ENCODE measurements around the gene DIS3L2. TPM values are rescaled to one million over a fixed set of nuclear protein-coding genes. Genes with fewer than 3 reads are reported as not detected.

Gene DIS3L2
- total and polyA plus RNA-seq, 2 of the 8 experiments (the other 6 are each of a cell fraction or from before 2014, with no cell fraction given) = 11.5 to 21.6 TPM

DNA sequence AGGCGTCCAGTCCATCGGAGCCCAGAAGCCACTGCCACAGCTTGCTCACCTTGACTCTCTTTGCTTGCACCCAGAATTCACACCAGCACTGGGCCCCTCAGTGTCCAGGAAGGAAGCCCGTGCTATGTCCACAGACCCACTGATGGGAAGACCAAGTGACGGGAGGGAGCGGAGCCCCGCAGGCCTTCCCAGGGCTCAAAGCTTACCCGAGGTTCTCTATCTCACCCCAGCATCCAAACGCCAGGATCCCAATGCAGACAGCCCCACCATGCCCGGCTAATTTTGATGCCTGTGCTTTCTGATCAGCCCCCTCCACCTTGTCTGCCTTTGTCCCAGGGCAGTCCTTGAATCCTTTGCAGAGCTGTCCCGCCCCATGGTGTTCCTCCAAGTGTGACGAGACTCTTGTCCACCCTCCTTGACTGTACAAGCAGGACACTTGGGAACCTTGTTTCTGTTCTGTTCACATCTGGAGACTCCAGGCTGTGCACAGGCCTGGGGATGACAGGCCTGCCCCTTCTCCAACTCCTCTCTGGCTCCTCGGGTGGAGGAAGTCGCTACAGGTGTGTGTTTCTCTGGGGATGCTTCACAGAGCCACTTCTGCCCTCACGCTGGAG lies 47.3 kb upstream of the DIS3L2 start:
- Histone ChIP-seq H3K27ac (ENCODE audit: low read depth, low read length) (no peak overlapping the region), H2BK15ac (ENCODE audit: low read length) (no peak overlapping the region), H3K79me2 (ENCODE audit: control insufficient read depth in 1 of 2, insufficient read depth in 2 of 2, low read length in 2 of 2) (no peaks in the 10 kb centered on the region), H3K4ac (replicated peaks; ENCODE audit: insufficient read length, low read depth, low read length) (no peak overlapping the region), H4K91ac (replicated peaks; ENCODE audit: insufficient read length, low read length) (no peak overlapping the region), H2BK20ac (ENCODE audit: low read length) (no peak overlapping the region), H3K4me1 (replicated peaks in 1 of 4; ENCODE audit: control insufficient read depth in 3 of 4, insufficient read depth in 4 of 4, low read length in 3 of 4) (peaks cover 0 to 8% (median under 1%) of the 10 kb centered on the region in 4 experiments; a peak in 2 of 7 replicates), H4K20me1 (replicated peaks in 1 of 2; ENCODE audit: control insufficient read depth in 1 of 2, insufficient read depth in 2 of 2, low read length in 2 of 2) (no peaks in the 10 kb centered on the region), H2AK5ac (ENCODE audit: low read depth, low read length) (no peak overlapping the region), H2BK12ac (ENCODE audit: low read depth, low read length) (no peak overlapping the region), H4K8ac (ENCODE audit: extremely low read depth, insufficient read depth, low read length) (no peak overlapping the region), H3K14ac (ENCODE audit: insufficient read length) (no peak overlapping the region), H3K4me3 (ENCODE audit: extremely low read depth in 1 of 4, insufficient read depth in 2 of 4, low read depth in 3 of 4, low read length in 4 of 4) (no peak overlapping the region), H3K23me2 (ENCODE audit: low read depth, low read length) (0 out of 2 replicates have a peak, but pooled peaks cover 2% of the 10 kb centered on the region), H3K9ac (replicated peaks in 1 of 4; ENCODE audit: extremely low read depth in 1 of 4, low read depth in 3 of 4, low read length in 3 of 4) (no peak overlapping the region), H3K4me2 (ENCODE audit: insufficient read depth in 1 of 2, low read depth in 2 of 2, low read length in 2 of 2) (no peak overlapping the region), H3K9me3 (ENCODE audit: insufficient read depth in 2 of 2, low read depth in 1 of 2, low read length in 1 of 2) (no peaks in the 10 kb centered on the region), H2AFZ (ENCODE audit: low read length) (no peak overlapping the region), H3K27me3 (replicated peaks in 1 of 4; ENCODE audit: control insufficient read depth in 3 of 4, extremely low read depth in 1 of 4, insufficient read depth in 3 of 4, low read length in 3 of 4) (no peaks in the 10 kb centered on the region), H2BK5ac (ENCODE audit: low read depth, low read length) (no peak overlapping the region), H3K23ac (ENCODE audit: insufficient read length) (no peak overlapping the region), H2BK120ac (replicated peaks; ENCODE audit: low read depth, low read length) (no peak overlapping the region), H3K56ac (replicated peaks; ENCODE audit: insufficient read length, low read depth, low read length) (no peak overlapping the region), H3K79me1 (ENCODE audit: low read depth, low read length) (no peaks in the 10 kb centered on the region), H4K5ac (ENCODE audit: insufficient read length, low read depth, low read length) (no peak overlapping the region), H3K36me3 (ENCODE audit: control insufficient read depth in 2 of 4, insufficient read depth in 4 of 4, low read length in 3 of 4) (no peaks in the 10 kb centered on the region), H3K18ac (ENCODE audit: extremely low read depth, low read length) (no peak overlapping the region)
- CTCF ChIA-PET (ENCODE audit: partially characterized antibody) = interaction anchor here (0.7 kb wide), 1 partner anchor 704 kb away, joined by 3 read pairs; no protein-coding TSS in a partner anchor
- FAIRE-seq (no peak), DNase-seq (ENCODE audit: low read depth in 1 of 2, low spot score in 2 of 2) (no peak)
- 94% methylated on average over 13 of the region's 14 CpGs; no CpG with 5 or more reads in 1 of the 2 experiments for WGBS, 2 experiments (ENCODE audit: extremely low coverage in 1 of 2, insufficient coverage in 1 of 2, insufficient read length in 1 of 2, insufficient replicate concordance in 2 of 2, low coverage in 1 of 2, low lambda C conversion rate in 2 of 2, missing lambda C conversion rate in 1 of 2)
- POLR2A ChIA-PET (ENCODE audit: partially characterized antibody) = no interaction called here
- no peak for TF ChIP-seq JUND (IDR thresholded peaks at IDR 0.05; ENCODE audit: low read length)
- TF ChIP-seq TEAD4 (IDR thresholded peaks at IDR 0.05; ENCODE audit: low read depth, low read length) = no peak
- TF ChIP-seq RFX5 (IDR thresholded peaks at IDR 0.05; ENCODE audit: borderline replicate concordance, low read depth, low read length) = no peak
- TF ChIP-seq ZNF274 (IDR thresholded peaks at IDR 0.05; ENCODE audit: borderline replicate concordance, extremely low read depth, low read length) = no peak
- TF ChIP-seq EGR1 (IDR thresholded peaks at IDR 0.05; ENCODE audit: borderline replicate concordance, low read depth, low read length) = no peak
- TF ChIP-seq SIN3A (conservative IDR thresholded peaks at IDR 0.05 in 1 of 2, IDR thresholded peaks at IDR 0.05 in 1 of 2; ENCODE audit: low read depth in 1 of 2, low read length in 2 of 2) = no peak
- TF ChIP-seq, protein P1, sequence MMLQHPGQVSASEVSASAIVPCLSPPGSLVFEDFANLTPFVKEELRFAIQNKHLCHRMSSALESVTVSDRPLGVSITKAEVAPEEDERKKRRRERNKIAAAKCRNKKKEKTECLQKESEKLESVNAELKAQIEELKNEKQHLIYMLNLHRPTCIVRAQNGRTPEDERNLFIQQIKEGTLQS (IDR thresholded peaks at IDR 0.05; ENCODE audit: insufficient read depth, low read depth, low read length) = no peak
- TF ChIP-seq JUN (IDR thresholded peaks at IDR 0.05; ENCODE audit: low read depth, low read length) = no peak
- no peak for TF ChIP-seq KDM5A (IDR thresholded peaks at IDR 0.05; ENCODE audit: low read length)
- no peak for TF ChIP-seq YY1 (IDR thresholded peaks at IDR 0.05; ENCODE audit: low read depth, low read length)
- no peak for TF ChIP-seq RBBP5 (IDR thresholded peaks at IDR 0.05; ENCODE audit: borderline replicate concordance, low read depth, low read length)
- TF ChIP-seq BACH1 (IDR thresholded peaks at IDR 0.05; ENCODE audit: low read length) = no peak
- no peak for TF ChIP-seq CHD2 (IDR thresholded peaks at IDR 0.05; ENCODE audit: low read length)
- no peak for TF ChIP-seq SIRT6 (IDR thresholded peaks at IDR 0.05; ENCODE audit: low read length)

All from H1 (cell line).